Osteocyte (in vitro differentiated cells): ENCODE measurements around the gene ANTXR1. TPM values are rescaled to one million over a fixed set of nuclear protein-coding genes. Genes with fewer than 3 reads are reported as not detected.

Experiments used
- DNase-seq: peaks from one replicate; pipeline ENCODE4 v3.0.0; 2021; ENCODE audit warnings: mixed read lengths; ENCODE audit not compliant: unreplicated experiment; ENCODE audit errors: extremely low spot score
- H3K27ac Mint-ChIP-seq: one replicate; pipeline ENCODE4 v1.8.0; 2021; ENCODE audit warnings: mild to moderate bottlenecking, mixed read lengths; ENCODE audit not compliant: unreplicated experiment
- H3K27me3 Mint-ChIP-seq: one replicate; pipeline ENCODE4 v1.8.0; 2021; ENCODE audit warnings: mixed read lengths; ENCODE audit not compliant: unreplicated experiment
- H3K36me3 Mint-ChIP-seq: one replicate; pipeline ENCODE4 v1.8.0; 2021; ENCODE audit warnings: mixed read lengths; ENCODE audit not compliant: unreplicated experiment
- H3K4me1 Mint-ChIP-seq: one replicate; pipeline ENCODE4 v1.8.0; 2021; ENCODE audit warnings: mixed read lengths; ENCODE audit not compliant: unreplicated experiment
- H3K4me3 Mint-ChIP-seq: one replicate; pipeline ENCODE4 v1.8.0; 2021; ENCODE audit warnings: mild to moderate bottlenecking, moderate library complexity, mixed read lengths; ENCODE audit not compliant: unreplicated experiment
- H3K9me3 Mint-ChIP-seq: one replicate; pipeline ENCODE4 v1.8.0; 2021; ENCODE audit warnings: mixed read lengths; ENCODE audit not compliant: unreplicated experiment
- CTCF ChIP-seq: fragments of 200-600 bp; sonication (generic); IDR thresholded peaks from 2 replicates; pipeline ENCODE4 v1.5.0; 2021; ENCODE audit warnings: antibody characterized with exemption, mild to moderate bottlenecking, moderate library complexity
- total RNA-seq: library from RNA; stranded (reverse); gene quantifications from 2 replicates; pipeline ENCODE4 v1.2.1, GENCODE V29; 2021

ANTXR1 gene
- total RNA-seq, 1 donor from 2014 or later = 144 TPM

- Mint-ChIP-seq H3K4me1 (peaks cover 62% of the 10 kb centered on the region), H3K4me3 (peak overlapping the region; percentile 30), H3K27ac (peak overlapping the region; percentile 85), H3K36me3 (peaks cover 12% of the 10 kb centered on the region), H3K9me3 (no peaks in the 10 kb centered on the region), H3K27me3 (no peaks in the 10 kb centered on the region)
- TF ChIP-seq CTCF = no peak
- no peak for DNase-seq
Observed at GRCh38 chr2:69138793-69139459, 125.9 kb downstream of the ANTXR1 start.

GRCh38 chr2:69139778-69140670, 127.0 kb downstream of the ANTXR1 start:
- H3K27me3 Mint-ChIP-seq = no peaks in the 10 kb centered on the region
- peaks cover 13% of the 10 kb centered on the region for H3K36me3 Mint-ChIP-seq
- H3K9me3 Mint-ChIP-seq = no peaks in the 10 kb centered on the region
- no peak for TF ChIP-seq CTCF
- DNase-seq = no peak
- no peak overlapping the region for H3K4me3 Mint-ChIP-seq
- peak overlapping the region; percentile 85 for H3K27ac Mint-ChIP-seq
- H3K4me1 Mint-ChIP-seq = peaks cover 62% of the 10 kb centered on the region

GRCh38 chr2:69141061-69141460, 128.1 kb downstream of the ANTXR1 start:
- no peak overlapping the region for H3K4me3 Mint-ChIP-seq
- H3K9me3 Mint-ChIP-seq = no peaks in the 10 kb centered on the region
- H3K27me3 Mint-ChIP-seq = no peaks in the 10 kb centered on the region
- DNase-seq = no peak
- H3K27ac Mint-ChIP-seq = no peak overlapping the region
- peaks cover 15% of the 10 kb centered on the region for H3K36me3 Mint-ChIP-seq
- H3K4me1 Mint-ChIP-seq = peaks cover 58% of the 10 kb centered on the region
- TF ChIP-seq CTCF = no peak

- Mint-ChIP-seq H3K4me3 (no peak overlapping the region), H3K27ac (peak overlapping the region; percentile 78), H3K9me3 (no peaks in the 10 kb centered on the region), H3K36me3 (peaks cover 15% of the 10 kb centered on the region), H3K27me3 (no peaks in the 10 kb centered on the region), H3K4me1 (peaks cover 47% of the 10 kb centered on the region)
- no peak for TF ChIP-seq CTCF
- DNase-seq = no peak
Observed at GRCh38 chr2:69143748-69144360, 130.9 kb downstream of the ANTXR1 start.

GRCh38 chr2:69145204-69145603, 132.2 kb downstream of the ANTXR1 start:
- H3K27me3 Mint-ChIP-seq = no peaks in the 10 kb centered on the region
- no peak overlapping the region for H3K27ac Mint-ChIP-seq
- H3K36me3 Mint-ChIP-seq = peaks cover 17% of the 10 kb centered on the region
- H3K4me3 Mint-ChIP-seq = no peak overlapping the region
- no peak for TF ChIP-seq CTCF
- DNase-seq = no peak
- no peaks in the 10 kb centered on the region for H3K9me3 Mint-ChIP-seq
- peaks cover 46% of the 10 kb centered on the region for H3K4me1 Mint-ChIP-seq
